Effector memory CD4-positive, alpha-beta T cell (primary cell): ENCODE measurements around the gene SEL1L3.
A peak's percentile ranks its signal among the peaks of the same experiment; 100 is the strongest.
"Not testable (repeated sequence)": the region's sequence is repeated elsewhere in the genome, so short reads cannot be mapped to it uniquely, and the experiment has no call there.

ENCODE experiments used
- DNase-seq, 3 donors: peaks; one replicate each; pipeline ENCODE4 v3.0.0-alpha.2; 2020
- H3K27ac ChIP-seq: 2 replicates; pipeline ENCODE4 v1.7.0; 2013; ENCODE audit warnings: mild to moderate bottlenecking, low read length, moderate library complexity; ENCODE audit not compliant: insufficient read depth, poor library complexity, severe bottlenecking
- H3K27me3 ChIP-seq: replicated peaks from 2 replicates; pipeline ENCODE4 v1.7.0; 2013; ENCODE audit warnings: mild to moderate bottlenecking, low read length; ENCODE audit not compliant: insufficient read depth, control insufficient read depth, poor library complexity, severe bottlenecking
- H3K36me3 ChIP-seq: 2 replicates; pipeline ENCODE4 v1.7.0; 2013; ENCODE audit warnings: mild to moderate bottlenecking, low read length, moderate library complexity; ENCODE audit not compliant: control insufficient read depth, insufficient read depth
- H3K4me1 ChIP-seq: 2 replicates; pipeline ENCODE4 v1.7.0; 2013; ENCODE audit warnings: low read length, mild to moderate bottlenecking; ENCODE audit not compliant: control insufficient read depth, insufficient read depth, poor library complexity, severe bottlenecking
- H3K4me3 ChIP-seq: 2 replicates; pipeline ENCODE4 v1.7.0; 2013; ENCODE audit warnings: low read length, low read depth, mild to moderate bottlenecking; ENCODE audit not compliant: insufficient read depth, poor library complexity, severe bottlenecking
- H3K9me3 ChIP-seq: 2 replicates; pipeline ENCODE4 v1.7.0; 2013; ENCODE audit warnings: mild to moderate bottlenecking, low read length, moderate library complexity; ENCODE audit not compliant: control insufficient read depth
- total RNA-seq, 3 donors: gene quantifications; one replicate each; lab custom pipeline; 2026; lab: John Stamatoyannopoulos, UW

SEL1L3 gene
- total RNA-seq: 102 to 112 (median 109) reads per million in 3 donors

GRCh38 chr4:25862411-25863346 is at the start of gene SEL1L3:
TSS of gene SEL1L3 (minus strand) at chr4:25862988. CDS start at chr4:25862836, 152 bp downstream.
- peaks cover 28% of the 10 kb centered on the region for H3K4me1 ChIP-seq
- H3K36me3 ChIP-seq: no peaks in the 10 kb centered on the region
- DNase-seq: peak; percentile 37 to 42 (median 41)
- peak within 1 kb of the TSS; percentile 79 for H3K27ac ChIP-seq
- H3K9me3 ChIP-seq: no peaks in the 10 kb centered on the region
- H3K4me3 ChIP-seq: peak within 1 kb of the TSS; percentile 84
- H3K27me3 ChIP-seq: no peaks in the 10 kb centered on the region

GRCh38 chr4:25911356-25911755 is 48.6 kb upstream of the SEL1L3 start:
- H3K4me1 ChIP-seq: peaks cover 7% of the 10 kb centered on the region
- H3K36me3 ChIP-seq: no peaks in the 10 kb centered on the region
- H3K9me3 ChIP-seq: no peaks in the 10 kb centered on the region
- H3K27ac ChIP-seq: no peak overlapping the region
- H3K4me3 ChIP-seq: no peak overlapping the region
- H3K27me3 ChIP-seq: no peaks in the 10 kb centered on the region
- no peak for DNase-seq

GRCh38 chr4:25908491-25908901 is 45.7 kb upstream of the SEL1L3 start:
- H3K4me1 ChIP-seq: peaks cover 6% of the 10 kb centered on the region
- H3K4me3 ChIP-seq: no peak overlapping the region
- no peaks in the 10 kb centered on the region for H3K36me3 ChIP-seq
- H3K27ac ChIP-seq: no peak overlapping the region
- no peaks in the 10 kb centered on the region for H3K27me3 ChIP-seq
- DNase-seq: no peak
- H3K9me3 ChIP-seq: no peaks in the 10 kb centered on the region

GRCh38 chr4:25906113-25906512 is 43.3 kb upstream of the SEL1L3 start:
- H3K4me1 ChIP-seq, H3K4me3 ChIP-seq, H3K9me3 ChIP-seq, H3K36me3 ChIP-seq, H3K27me3 ChIP-seq, DNase-seq, H3K27ac ChIP-seq: not testable (repeated sequence)

- Histone ChIP-seq H3K27ac (no peak overlapping the region), H3K9me3 (no peaks in the 10 kb centered on the region), H3K27me3 (no peaks in the 10 kb centered on the region), H3K36me3 (no peaks in the 10 kb centered on the region), H3K4me1 (no peaks in the 10 kb centered on the region), H3K4me3 (no peak overlapping the region)
- DNase-seq: no peak
Measured at GRCh38 chr4:25905371-25905770, 42.6 kb upstream of the SEL1L3 start.

- H3K9me3 ChIP-seq: no peaks in the 10 kb centered on the region
- no peak for DNase-seq
- no peaks in the 10 kb centered on the region for H3K4me1 ChIP-seq
Measured at GRCh38 chr4:25904748-25905082, 41.9 kb upstream of the SEL1L3 start.

GRCh38 chr4:25903900-25904747 is 41.3 kb upstream of the SEL1L3 start:
- H3K27ac ChIP-seq: no peak overlapping the region

More at GRCh38 chr4:25904748-25905082, 41.9 kb upstream of the SEL1L3 start:
- H3K27ac ChIP-seq: no peak overlapping the region
- H3K27me3 ChIP-seq: no peaks in the 10 kb centered on the region
- H3K4me3 ChIP-seq: no peak overlapping the region
- H3K36me3 ChIP-seq: no peaks in the 10 kb centered on the region

GRCh38 chr4:25901030-25901430 is 38.2 kb upstream of the SEL1L3 start:
- Histone ChIP-seq H3K36me3 (no peaks in the 10 kb centered on the region), H3K9me3 (no peaks in the 10 kb centered on the region), H3K27me3 (no peaks in the 10 kb centered on the region), H3K4me1 (no peaks in the 10 kb centered on the region), H3K4me3 (no peak overlapping the region), H3K27ac (no peak overlapping the region)
- no peak for DNase-seq

More at GRCh38 chr4:25903900-25904747, 41.3 kb upstream of the SEL1L3 start:
- no peaks in the 10 kb centered on the region for H3K4me1 ChIP-seq
- no peaks in the 10 kb centered on the region for H3K27me3 ChIP-seq
- no peaks in the 10 kb centered on the region for H3K36me3 ChIP-seq
- H3K9me3 ChIP-seq: no peaks in the 10 kb centered on the region
- no peak overlapping the region for H3K4me3 ChIP-seq
- DNase-seq: no peak

GRCh38 chr4:25900310-25900709 is 37.5 kb upstream of the SEL1L3 start:
- H3K27me3 ChIP-seq: no peaks in the 10 kb centered on the region
- H3K27ac ChIP-seq: no peak overlapping the region
- DNase-seq: no peak
- no peaks in the 10 kb centered on the region for H3K9me3 ChIP-seq
- H3K36me3 ChIP-seq: no peaks in the 10 kb centered on the region
- H3K4me1 ChIP-seq: no peaks in the 10 kb centered on the region
- H3K4me3 ChIP-seq: no peak overlapping the region
